ENCODE data around the gene MAN2A2.

DNA sequence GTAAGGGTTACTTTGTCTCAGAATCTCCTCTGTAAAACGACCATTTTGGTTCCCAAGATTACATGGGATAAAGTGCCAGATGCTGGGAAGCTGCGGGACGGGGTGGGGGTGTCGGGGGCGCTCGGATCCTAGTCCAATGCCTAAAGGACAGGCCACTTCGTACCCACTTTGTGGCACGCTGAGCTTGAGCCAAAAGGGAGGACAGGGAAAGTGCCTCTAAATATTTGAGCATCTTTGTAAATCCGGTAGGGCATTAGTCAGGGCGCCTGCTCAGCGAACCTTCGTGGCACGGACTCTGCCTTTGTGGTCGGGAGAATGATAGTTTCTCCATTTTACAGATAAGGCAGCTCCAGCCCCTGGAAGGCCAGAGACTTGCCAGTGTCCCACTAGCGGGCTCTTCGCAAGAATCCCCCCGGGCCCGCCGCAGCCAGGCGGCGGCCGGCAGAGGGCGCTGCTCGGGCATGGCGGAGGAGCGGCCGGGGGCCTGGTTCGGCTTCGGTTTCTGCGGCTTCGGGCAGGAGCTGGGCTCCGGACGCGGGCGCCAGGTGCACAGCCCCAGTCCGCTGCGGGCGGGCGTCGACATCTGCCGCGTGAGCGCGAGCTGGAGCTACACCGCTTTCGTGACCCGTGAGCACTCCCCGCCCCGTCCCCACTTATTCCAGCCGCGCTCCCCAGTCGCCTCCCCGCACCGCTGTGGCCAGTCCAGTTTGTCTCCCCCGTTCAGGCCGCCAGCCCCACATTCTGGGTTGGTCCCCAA, 53.4 kb downstream of the MAN2A2 start:
- TF ChIP-seq, protein P1, sequence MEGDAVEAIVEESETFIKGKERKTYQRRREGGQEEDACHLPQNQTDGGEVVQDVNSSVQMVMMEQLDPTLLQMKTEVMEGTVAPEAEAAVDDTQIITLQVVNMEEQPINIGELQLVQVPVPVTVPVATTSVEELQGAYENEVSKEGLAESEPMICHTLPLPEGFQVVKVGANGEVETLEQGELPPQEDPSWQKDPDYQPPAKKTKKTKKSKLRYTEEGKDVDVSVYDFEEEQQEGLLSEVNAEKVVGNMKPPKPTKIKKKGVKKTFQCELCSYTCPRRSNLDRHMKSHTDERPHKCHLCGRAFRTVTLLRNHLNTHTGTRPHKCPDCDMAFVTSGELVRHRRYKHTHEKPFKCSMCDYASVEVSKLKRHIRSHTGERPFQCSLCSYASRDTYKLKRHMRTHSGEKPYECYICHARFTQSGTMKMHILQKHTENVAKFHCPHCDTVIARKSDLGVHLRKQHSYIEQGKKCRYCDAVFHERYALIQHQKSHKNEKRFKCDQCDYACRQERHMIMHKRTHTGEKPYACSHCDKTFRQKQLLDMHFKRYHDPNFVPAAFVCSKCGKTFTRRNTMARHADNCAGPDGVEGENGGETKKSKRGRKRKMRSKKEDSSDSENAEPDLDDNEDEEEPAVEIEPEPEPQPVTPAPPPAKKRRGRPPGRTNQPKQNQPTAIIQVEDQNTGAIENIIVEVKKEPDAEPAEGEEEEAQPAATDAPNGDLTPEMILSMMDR (IDR thresholded peaks at IDR 0.05), result peak; percentile 78 to 89 (median 88)
- TF ChIP-seq POLR2AphosphoS5 (IDR thresholded peaks at IDR 0.05) (no peak), POLR2A (IDR thresholded peaks at IDR 0.05) (no peak)
